ENCODE data around the gene AEN.

GRCh38 chr15:88616240-88616639 is 4.9 kb upstream of the AEN start:
- TF ChIP-seq, protein P1, sequence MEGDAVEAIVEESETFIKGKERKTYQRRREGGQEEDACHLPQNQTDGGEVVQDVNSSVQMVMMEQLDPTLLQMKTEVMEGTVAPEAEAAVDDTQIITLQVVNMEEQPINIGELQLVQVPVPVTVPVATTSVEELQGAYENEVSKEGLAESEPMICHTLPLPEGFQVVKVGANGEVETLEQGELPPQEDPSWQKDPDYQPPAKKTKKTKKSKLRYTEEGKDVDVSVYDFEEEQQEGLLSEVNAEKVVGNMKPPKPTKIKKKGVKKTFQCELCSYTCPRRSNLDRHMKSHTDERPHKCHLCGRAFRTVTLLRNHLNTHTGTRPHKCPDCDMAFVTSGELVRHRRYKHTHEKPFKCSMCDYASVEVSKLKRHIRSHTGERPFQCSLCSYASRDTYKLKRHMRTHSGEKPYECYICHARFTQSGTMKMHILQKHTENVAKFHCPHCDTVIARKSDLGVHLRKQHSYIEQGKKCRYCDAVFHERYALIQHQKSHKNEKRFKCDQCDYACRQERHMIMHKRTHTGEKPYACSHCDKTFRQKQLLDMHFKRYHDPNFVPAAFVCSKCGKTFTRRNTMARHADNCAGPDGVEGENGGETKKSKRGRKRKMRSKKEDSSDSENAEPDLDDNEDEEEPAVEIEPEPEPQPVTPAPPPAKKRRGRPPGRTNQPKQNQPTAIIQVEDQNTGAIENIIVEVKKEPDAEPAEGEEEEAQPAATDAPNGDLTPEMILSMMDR (IDR thresholded peaks at IDR 0.05): no peak
- TF ChIP-seq POLR2A (IDR thresholded peaks at IDR 0.05): no peak

Measured in thyroid gland (tissue), 4 donors.